Progenitor cell of endocrine pancreas (in vitro differentiated cells): ENCODE results near the gene TEN1. TPM values are rescaled to one million over a fixed set of nuclear protein-coding genes. Genes with fewer than 3 reads are reported as not detected.

ENCODE experiments used
- DNase-seq: peaks from one replicate; pipeline ENCODE4 v3.0.0; 2021; ENCODE audit warnings: low spot score; ENCODE audit not compliant: unreplicated experiment
- H3K27ac Mint-ChIP-seq: 2 replicates; pipeline ENCODE4 v1.8.0; 2021; ENCODE audit warnings: mild to moderate bottlenecking, moderate library complexity, mixed read lengths
- H3K27me3 Mint-ChIP-seq: 2 replicates; pipeline ENCODE4 v1.8.0; 2021; ENCODE audit warnings: mixed read lengths
- H3K36me3 Mint-ChIP-seq: 2 replicates; pipeline ENCODE4 v1.8.0; 2022; ENCODE audit warnings: mixed read lengths; ENCODE audit not compliant: insufficient read depth
- H3K4me1 Mint-ChIP-seq: 2 replicates; pipeline ENCODE4 v1.8.0; 2021; ENCODE audit warnings: low read depth, mixed read lengths
- H3K4me3 Mint-ChIP-seq: 2 replicates; pipeline ENCODE4 v1.8.0; 2021; ENCODE audit warnings: low read depth, mild to moderate bottlenecking, moderate library complexity, mixed read lengths
- H3K9me3 Mint-ChIP-seq: 2 replicates; pipeline ENCODE4 v1.8.0; 2021; ENCODE audit warnings: low read depth, mixed read lengths
- CTCF ChIP-seq: fragments of 200-600 bp; sonication (generic); IDR thresholded peaks from one replicate; pipeline ENCODE4 v1.5.0; 2021; ENCODE audit warnings: antibody characterized with exemption, mild to moderate bottlenecking; ENCODE audit not compliant: unreplicated experiment
- total RNA-seq: library from RNA; stranded (reverse); gene quantifications from 2 replicates; pipeline ENCODE4 v1.2.1, GENCODE V29; 2021

The TEN1 gene
- total RNA-seq, 1 donor from 2014 or later: 19.8 TPM

- Mint-ChIP-seq H3K27me3 (no peaks in the 10 kb centered on the region), H3K27ac (peak overlapping the region; percentile 41), H3K4me3 (no peak overlapping the region), H3K9me3 (no peaks in the 10 kb centered on the region), H3K36me3 (peaks cover 9% of the 10 kb centered on the region), H3K4me1 (peaks cover 4% of the 10 kb centered on the region)
- TF ChIP-seq CTCF: peak; percentile 79
- peak; percentile 73 for DNase-seq
Observed at GRCh38 chr17:76005263-76006149, 26.5 kb downstream of the TEN1 start.

GRCh38 chr17:76007131-76007849, 28.2 kb downstream of the TEN1 start:
- Mint-ChIP-seq H3K27me3 (no peaks in the 10 kb centered on the region), H3K36me3 (peaks cover 9% of the 10 kb centered on the region), H3K4me1 (peaks cover 4% of the 10 kb centered on the region), H3K27ac (no peak overlapping the region), H3K4me3 (no peak overlapping the region), H3K9me3 (no peaks in the 10 kb centered on the region)
- DNase-seq: no peak
- TF ChIP-seq CTCF: no peak

DNA sequence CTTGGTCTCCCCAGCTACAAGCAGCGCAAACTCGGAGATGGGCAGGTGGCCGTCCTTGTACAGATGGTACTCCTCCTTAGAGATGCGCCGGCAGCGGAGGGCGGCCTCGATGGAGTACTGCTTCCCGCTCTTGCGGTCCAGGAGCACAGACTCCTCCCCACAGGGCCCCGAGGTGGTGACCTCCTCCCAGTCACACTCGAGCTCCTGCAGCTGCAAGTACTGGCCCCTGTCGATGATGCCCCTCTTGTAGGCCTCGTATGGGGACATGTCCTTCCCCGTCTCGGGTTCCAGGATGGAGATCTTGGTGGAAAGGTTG, 28.8 kb downstream of the TEN1 start:
- H3K27me3 Mint-ChIP-seq: no peaks in the 10 kb centered on the region
- no peak for TF ChIP-seq CTCF
- H3K4me3 Mint-ChIP-seq: no peak overlapping the region
- no peak for DNase-seq
- no peaks in the 10 kb centered on the region for H3K9me3 Mint-ChIP-seq
- peaks cover 9% of the 10 kb centered on the region for H3K36me3 Mint-ChIP-seq
- peaks cover 3% of the 10 kb centered on the region for H3K4me1 Mint-ChIP-seq
- no peak overlapping the region for H3K27ac Mint-ChIP-seq

GRCh38 chr17:76008208-76008607, 29.2 kb downstream of the TEN1 start:
- no peak overlapping the region for H3K27ac Mint-ChIP-seq
- DNase-seq: no peak
- peaks cover 8% of the 10 kb centered on the region for H3K36me3 Mint-ChIP-seq

More at GRCh38 chr17:76008208-76008607, 29.2 kb downstream of the TEN1 start:
- H3K9me3 Mint-ChIP-seq: no peaks in the 10 kb centered on the region
- H3K4me3 Mint-ChIP-seq: no peak overlapping the region
- no peaks in the 10 kb centered on the region for H3K27me3 Mint-ChIP-seq
- no peak for TF ChIP-seq CTCF
- H3K4me1 Mint-ChIP-seq: peaks cover 3% of the 10 kb centered on the region
